GM12878 (cell line): ENCODE results near the gene GNB5. TPM values are rescaled to one million over a fixed set of nuclear protein-coding genes. Genes with fewer than 3 reads are reported as not detected.

Experiments
- ASH2L ChIP-seq: fragments of 300-600, 200-600 bp; sonication (generic); IDR thresholded peaks from 2 replicates; pipeline ENCODE4 v1.6.1; 2017; ENCODE audit warnings: low read depth, mild to moderate bottlenecking, borderline replicate concordance
- CREB1 ChIP-seq: IDR thresholded peaks from 2 replicates; pipeline ENCODE4 v1.6.1; 2012; ENCODE audit warnings: low read depth, mild to moderate bottlenecking, inconsistent platforms
- E2F4 ChIP-seq: IDR thresholded peaks from 2 replicates; pipeline ENCODE4 v1.6.1; 2012; ENCODE audit warnings: low read depth, low read length, improper control_type of control experiment
- EZH2 ChIP-seq: IDR thresholded peaks from 2 replicates; pipeline ENCODE4 v1.6.1; 2012; ENCODE audit warnings: low read depth, mild to moderate bottlenecking, control low read depth, inconsistent platforms, low read length, borderline replicate concordance; ENCODE audit not compliant: control insufficient read depth
- HCFC1 ChIP-seq: fragments of 150-350 bp; IDR thresholded peaks from 2 replicates; pipeline ENCODE4 v1.6.1; 2014; ENCODE audit warnings: low read length
- HDAC2 ChIP-seq: fragments of 200-600 bp; sonication (generic); IDR thresholded peaks from 2 replicates; pipeline ENCODE4 v1.6.1; 2017
- HDAC6 ChIP-seq: fragments of 200-600 bp; sonication (generic); IDR thresholded peaks from one replicate; pipeline ENCODE4 v1.8.0; 2017; ENCODE audit warnings: antibody characterized with exemption; ENCODE audit not compliant: unreplicated experiment
- IRF4 ChIP-seq: IDR thresholded peaks from 2 replicates; pipeline ENCODE4 v1.6.1; 2011; ENCODE audit warnings: low read depth, low read length
- KAT2A ChIP-seq: conservative IDR thresholded peaks from 2 replicates; pipeline ENCODE4 v1.6.1; 2011; ENCODE audit warnings: low read depth, low read length; ENCODE audit not compliant: control insufficient read depth
- NFYB ChIP-seq: IDR thresholded peaks from 2 replicates; pipeline ENCODE4 v1.6.1; 2011; ENCODE audit warnings: low read depth, mild to moderate bottlenecking, low read length, improper control_type of control experiment, moderate library complexity; ENCODE audit not compliant: insufficient read depth
- PBX3 ChIP-seq: IDR thresholded peaks from 2 replicates; pipeline ENCODE4 v1.6.1; 2011; ENCODE audit warnings: mild to moderate bottlenecking, low read depth, low read length, moderate library complexity; ENCODE audit not compliant: insufficient replicate concordance
- POU2F2 ChIP-seq: IDR thresholded peaks from 3 replicates; pipeline ENCODE4 v1.6.1; 2011; ENCODE audit warnings: low read depth, mild to moderate bottlenecking, low read length, borderline replicate concordance
- SIN3A ChIP-seq: IDR thresholded peaks from 2 replicates; pipeline ENCODE4 v1.6.1; 2012; ENCODE audit warnings: low read depth, low read length, improper control_type of control experiment
- SMARCA5 ChIP-seq: fragments of 450-650 bp; IDR thresholded peaks from 2 replicates; pipeline ENCODE4 v1.6.1; 2017; ENCODE audit warnings: mild to moderate bottlenecking
- SP1 ChIP-seq: IDR thresholded peaks from one replicate; pipeline ENCODE4 v1.6.1; 2011; ENCODE audit warnings: low read depth, low read length
- SRF ChIP-seq, 2 experiments: IDR thresholded peaks; 2 replicates each; pipeline ENCODE4 v1.6.1; 2011; ENCODE audit warnings: low read depth in 2 of 2, low read length in 2 of 2, mild to moderate bottlenecking in 1 of 2, moderate library complexity in 1 of 2
- TAF1 ChIP-seq: IDR thresholded peaks from 2 replicates; pipeline ENCODE4 v1.6.1; 2011; ENCODE audit warnings: mild to moderate bottlenecking, low read depth, low read length, borderline replicate concordance
- ZBTB11 ChIP-seq: fragments of 450-650 bp; formaldehyde crosslinking; IDR thresholded peaks from 2 replicates; pipeline ENCODE4 v1.5.0; 2022; ENCODE audit warnings: mild to moderate bottlenecking, missing genetic modification characterization
- ZNF274 ChIP-seq: IDR thresholded peaks from one replicate; pipeline ENCODE4 v1.8.0; 2011; ENCODE audit not compliant: insufficient read length, insufficient read depth
- polyA plus RNA-seq, 11 experiments: library from polyadenylated mRNA; depleted of rRNA in 4 of 11; unstranded in 6 of 11; stranded (reverse) in 5 of 11; fragments of >200 nt; fragmentation: Nextera tagmentation in 4 of 11; fragmentation: Illumina TruSeq in 1 of 11; extraction: Ambion mirVana in 4 of 11; extraction: Trizol in 1 of 11; gene quantifications; 1 replicate in 1 of 11; 2 replicates in 10 of 11; pipeline versions ENCODE4 v1.2.1 to v1.2.3, GENCODE V29; 2011 to 2016; ENCODE audit warnings: inconsistent platforms in 2 of 11, missing spikeins in 2 of 11, low read depth in 1 of 11
- total RNA-seq, 4 experiments: library from RNA; depleted of rRNA in 3 of 4; stranded (reverse); fragments of >200 nt in 3 of 4; fragmentation: Illumina TruSeq in 1 of 4; extraction: Trizol in 1 of 4; gene quantifications; 2 replicates each; pipeline versions ENCODE4 v1.2.1 to v1.2.3, GENCODE V29; 2013 to 2021
- TF ChIP-seq, protein P1 (sequence below): fragments of 450-650 bp; IDR thresholded peaks from 2 replicates; pipeline ENCODE4 v1.6.1; 2017; ENCODE audit warnings: mild to moderate bottlenecking, low read depth, inconsistent platforms; ENCODE audit not compliant: poor library complexity, severe bottlenecking
- TF ChIP-seq, protein P2 (sequence below): fragments of 150-350 bp; IDR thresholded peaks from 2 replicates; pipeline ENCODE4 v1.6.1; 2014; ENCODE audit warnings: mild to moderate bottlenecking, low read depth, low read length

The GNB5 gene
- total and polyA plus RNA-seq, 10 of the 15 experiments (the other 5 are each of a cell fraction or from before 2014, with no cell fraction given): 2.4 to 25.9 (median 15.2) TPM

- TF ChIP-seq ZBTB11 (CRISPR knock-in tag) (no peak), HDAC6 (no peak), KAT2A (no peak), TAF1 (no peak), HCFC1 (no peak), PBX3 (no peak), ASH2L (no peak), E2F4 (no peak), EZH2 (no peak), NFYB (no peak), IRF4 (no peak), CREB1 (no peak), HDAC2 (no peak), SMARCA5 (0 out of 2 replicates have a peak, but pooled peaks have one; percentile 22), ZNF274 (no peak), SP1 (no peak), SRF (IDR thresholded peaks at IDR 0.05; ENCODE audit: low read depth in 2 of 2, low read length in 2 of 2) (no peak), SIN3A (no peak), POU2F2 (no peak)
- TF ChIP-seq, protein P1, sequence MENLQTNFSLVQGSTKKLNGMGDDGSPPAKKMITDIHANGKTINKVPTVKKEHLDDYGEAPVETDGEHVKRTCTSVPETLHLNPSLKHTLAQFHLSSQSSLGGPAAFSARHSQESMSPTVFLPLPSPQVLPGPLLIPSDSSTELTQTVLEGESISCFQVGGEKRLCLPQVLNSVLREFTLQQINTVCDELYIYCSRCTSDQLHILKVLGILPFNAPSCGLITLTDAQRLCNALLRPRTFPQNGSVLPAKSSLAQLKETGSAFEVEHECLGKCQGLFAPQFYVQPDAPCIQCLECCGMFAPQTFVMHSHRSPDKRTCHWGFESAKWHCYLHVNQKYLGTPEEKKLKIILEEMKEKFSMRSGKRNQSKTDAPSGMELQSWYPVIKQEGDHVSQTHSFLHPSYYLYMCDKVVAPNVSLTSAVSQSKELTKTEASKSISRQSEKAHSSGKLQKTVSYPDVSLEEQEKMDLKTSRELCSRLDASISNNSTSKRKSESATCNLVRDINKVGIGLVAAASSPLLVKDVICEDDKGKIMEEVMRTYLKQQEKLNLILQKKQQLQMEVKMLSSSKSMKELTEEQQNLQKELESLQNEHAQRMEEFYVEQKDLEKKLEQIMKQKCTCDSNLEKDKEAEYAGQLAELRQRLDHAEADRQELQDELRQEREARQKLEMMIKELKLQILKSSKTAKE: peak; percentile 72
- TF ChIP-seq, protein P2, sequence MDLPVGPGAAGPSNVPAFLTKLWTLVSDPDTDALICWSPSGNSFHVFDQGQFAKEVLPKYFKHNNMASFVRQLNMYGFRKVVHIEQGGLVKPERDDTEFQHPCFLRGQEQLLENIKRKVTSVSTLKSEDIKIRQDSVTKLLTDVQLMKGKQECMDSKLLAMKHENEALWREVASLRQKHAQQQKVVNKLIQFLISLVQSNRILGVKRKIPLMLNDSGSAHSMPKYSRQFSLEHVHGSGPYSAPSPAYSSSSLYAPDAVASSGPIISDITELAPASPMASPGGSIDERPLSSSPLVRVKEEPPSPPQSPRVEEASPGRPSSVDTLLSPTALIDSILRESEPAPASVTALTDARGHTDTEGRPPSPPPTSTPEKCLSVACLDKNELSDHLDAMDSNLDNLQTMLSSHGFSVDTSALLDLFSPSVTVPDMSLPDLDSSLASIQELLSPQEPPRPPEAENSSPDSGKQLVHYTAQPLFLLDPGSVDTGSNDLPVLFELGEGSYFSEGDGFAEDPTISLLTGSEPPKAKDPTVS: no peak
These were observed 108.8 kb downstream of the GNB5 start (continued) for GRCh38 chr15:52082197-52083036.
